OCI-LY1 (cell line): Measurements from ENCODE around the gene CHCHD6.

Experiments used
- H2AFZ ChIP-seq: fragments of 200-600 bp; sonication (generic), shearing (Covaris generic); 2 replicates; pipeline ENCODE4 v1.6.0; 2014; ENCODE audit warnings: antibody characterized with exemption, mild to moderate bottlenecking, low read length
- H3F3A ChIP-seq: fragments of 200-600 bp; sonication (generic), shearing (Covaris generic); 2 replicates; pipeline ENCODE4 v1.6.0; 2014; ENCODE audit warnings: mild to moderate bottlenecking, antibody characterized with exemption, low read length, moderate library complexity; ENCODE audit not compliant: insufficient read depth
- H3K27ac ChIP-seq: fragments of 200-600 bp; sonication (generic); 2 replicates; pipeline ENCODE4 v1.5.1; 2014; ENCODE audit warnings: low read length, mixed run types, mild to moderate bottlenecking, low read depth; ENCODE audit not compliant: poor library complexity, severe bottlenecking
- H3K27me3 ChIP-seq: fragments of 200-600 bp; sonication (generic); 2 replicates; pipeline ENCODE4 v1.6.0; 2014; ENCODE audit warnings: antibody characterized with exemption, mild to moderate bottlenecking, low read length, moderate library complexity; ENCODE audit not compliant: insufficient read depth
- H3K36me3 ChIP-seq: fragments of 200-600 bp; sonication (generic); 2 replicates; pipeline ENCODE4 v1.6.1; 2014; ENCODE audit warnings: mild to moderate bottlenecking, antibody characterized with exemption, low read length, moderate library complexity, mixed read lengths; ENCODE audit not compliant: insufficient read depth
- H3K4me1 ChIP-seq: fragments of 200-600 bp; sonication (generic); 2 replicates; pipeline ENCODE4 v1.5.1; 2014; ENCODE audit warnings: mild to moderate bottlenecking, low read length, moderate library complexity; ENCODE audit not compliant: insufficient read depth, severe bottlenecking
- H3K4me2 ChIP-seq: fragments of 200-600 bp; sonication (generic), shearing (Covaris generic); 2 replicates; pipeline ENCODE4 v1.6.1; 2014; ENCODE audit warnings: low read length
- H3K4me3 ChIP-seq: fragments of 200-600 bp; sonication (generic); 2 replicates; pipeline ENCODE4 v1.5.1; 2014; ENCODE audit warnings: low read length, low read depth, mild to moderate bottlenecking, mixed read lengths; ENCODE audit not compliant: poor library complexity, severe bottlenecking
- H3K79me2 ChIP-seq: fragments of 200-600 bp; shearing (Covaris generic); 2 replicates; pipeline ENCODE4 v1.6.1; 2016; ENCODE audit warnings: mixed run types, low read length, mixed read lengths; ENCODE audit not compliant: insufficient read depth
- H3K9ac ChIP-seq: fragments of 200-600 bp; sonication (generic), shearing (Covaris generic); 2 replicates; pipeline ENCODE4 v1.6.1; 2014; ENCODE audit warnings: mild to moderate bottlenecking, low read length, mixed read lengths
- H3K9me2 ChIP-seq: fragments of 200-600 bp; sonication (generic), shearing (Covaris generic); 2 replicates; pipeline ENCODE4 v1.6.1; 2014; ENCODE audit warnings: low read depth, mild to moderate bottlenecking, low read length, mixed read lengths
- H3K9me3 ChIP-seq: fragments of 200-600 bp; shearing (Covaris generic); 2 replicates; pipeline ENCODE4 v1.6.1; 2014; ENCODE audit warnings: low read length, mixed read lengths
- H4K20me1 ChIP-seq: fragments of 200-600 bp; sonication (generic), shearing (Covaris generic); 2 replicates; pipeline ENCODE4 v1.6.0; 2016; ENCODE audit warnings: mild to moderate bottlenecking, low read length; ENCODE audit not compliant: insufficient read depth
- CTCF ChIP-seq: fragments of 200-600 bp; sonication (generic), shearing (Covaris generic); IDR thresholded peaks from 2 replicates; pipeline ENCODE4 v1.5.1; 2017; ENCODE audit warnings: mild to moderate bottlenecking, antibody characterized with exemption, low read length, moderate library complexity, mixed read lengths
- EZH2 ChIP-seq: fragments of 200-600 bp; sonication (generic), shearing (Covaris generic); IDR thresholded peaks from 2 replicates; pipeline ENCODE4 v1.8.0; 2017; ENCODE audit warnings: borderline replicate concordance, mixed run types, mild to moderate bottlenecking, antibody characterized with exemption, low read length, moderate library complexity, mixed read lengths

Gene CHCHD6

DNA sequence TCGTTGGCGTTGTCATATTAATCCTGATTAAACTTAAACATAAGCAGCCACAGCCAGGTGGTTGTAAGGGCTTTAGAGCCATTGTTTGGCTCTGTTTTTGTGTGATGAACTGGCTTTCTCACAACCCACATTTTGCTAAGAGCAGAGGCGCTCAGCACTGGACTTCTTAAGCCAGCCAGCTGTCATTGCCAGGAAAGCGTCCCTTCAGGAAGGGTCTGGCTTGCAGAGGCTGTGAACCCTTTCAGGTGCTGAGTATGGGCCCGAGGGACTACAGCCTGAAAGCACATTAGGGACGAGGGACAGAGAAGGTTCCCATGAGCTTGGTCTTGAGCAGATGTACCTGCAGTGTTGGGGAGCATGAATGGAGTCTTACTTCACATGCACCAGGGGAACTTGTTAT, 112.3 kb downstream of the CHCHD6 start:
- H3K36me3 ChIP-seq, result no peaks in the 10 kb centered on the region
- H3K4me3 ChIP-seq, result no peak overlapping the region
- no peak overlapping the region for H3K27ac ChIP-seq
- no peak overlapping the region for H2AFZ ChIP-seq
- TF ChIP-seq CTCF (no peak), EZH2 (no peak)
- no peaks in the 10 kb centered on the region for H3K9me3 ChIP-seq
- H3K4me1 ChIP-seq, result no peaks in the 10 kb centered on the region
- H3K27me3 ChIP-seq, result no peaks in the 10 kb centered on the region
- H3K9ac ChIP-seq, result no peak overlapping the region
- H3F3A ChIP-seq, result no peaks in the 10 kb centered on the region
- H3K79me2 ChIP-seq, result no peaks in the 10 kb centered on the region
- no peak overlapping the region for H3K4me2 ChIP-seq
- H4K20me1 ChIP-seq, result no peaks in the 10 kb centered on the region
- H3K9me2 ChIP-seq, result no peaks in the 10 kb centered on the region

- Histone ChIP-seq H3K9me2 (no peaks in the 10 kb centered on the region), H3K27ac (no peak overlapping the region)
These were observed 113.1 kb downstream of the CHCHD6 start for GRCh38 chr3:126816986-126817777.

GRCh38 chr3:126817781-126818180, 113.7 kb downstream of the CHCHD6 start:
- Histone ChIP-seq H3K27ac (no peak overlapping the region), H4K20me1 (no peaks in the 10 kb centered on the region), H3K9me3 (no peaks in the 10 kb centered on the region), H3K4me2 (no peak overlapping the region), H3K79me2 (no peaks in the 10 kb centered on the region), H3K4me1 (no peaks in the 10 kb centered on the region), H3K4me3 (no peak overlapping the region), H3K9ac (no peak overlapping the region), H3K36me3 (no peaks in the 10 kb centered on the region), H2AFZ (no peak overlapping the region), H3F3A (no peaks in the 10 kb centered on the region), H3K9me2 (no peaks in the 10 kb centered on the region), H3K27me3 (no peaks in the 10 kb centered on the region)
- TF ChIP-seq CTCF, result no peak
- TF ChIP-seq EZH2, result no peak

More at GRCh38 chr3:126816986-126817777, 113.1 kb downstream of the CHCHD6 start:
- H4K20me1 ChIP-seq, result no peaks in the 10 kb centered on the region
- no peaks in the 10 kb centered on the region for H3F3A ChIP-seq
- H3K9me3 ChIP-seq, result no peaks in the 10 kb centered on the region
- TF ChIP-seq CTCF, result no peak
- no peak for TF ChIP-seq EZH2
- H3K27me3 ChIP-seq, result no peaks in the 10 kb centered on the region
- H3K4me1 ChIP-seq, result no peaks in the 10 kb centered on the region
- H3K36me3 ChIP-seq, result no peaks in the 10 kb centered on the region
- H3K79me2 ChIP-seq, result no peaks in the 10 kb centered on the region
- H3K9ac ChIP-seq, result no peak overlapping the region
- no peak overlapping the region for H3K4me2 ChIP-seq
- no peak overlapping the region for H2AFZ ChIP-seq
- H3K4me3 ChIP-seq, result no peak overlapping the region
